Motor neuron (in vitro differentiated cells): ENCODE measurements around the gene NIPSNAP3A. TPM values are rescaled to one million over a fixed set of nuclear protein-coding genes. Genes with fewer than 3 reads are reported as not detected.
A peak's percentile ranks its signal among the peaks of the same experiment; 100 is the strongest.
"Not testable (repeated sequence)": the region's sequence is repeated elsewhere in the genome, so short reads cannot be mapped to it uniquely, and the experiment has no call there.

Experiments
- ATAC-seq, 8 experiments: fragments of 200-7000 bp; cut with Tn5 transposase; replicated peaks in 6 of 8; 2 replicates each; pipeline ENCODE4 v1.8.0; 2021; ENCODE audit warnings: mild to moderate bottlenecking in 8 of 8, moderate library complexity in 8 of 8
- H3K27ac ChIP-seq, 2 donors: fragments of 250-450 bp; sonication (Bioruptor Pico); 2 replicates each; pipeline ENCODE4 v1.9.0; 2021; ENCODE audit warnings: antibody characterized with exemption in 2 of 2, mild to moderate bottlenecking in 2 of 2, moderate library complexity in 1 of 2
- H3K4me1 ChIP-seq, 2 donors: fragments of 250-450 bp; sonication (Bioruptor Pico); replicated peaks in 1 of 2; 2 replicates each; pipeline ENCODE4 v1.6.1; 2021; ENCODE audit warnings: antibody characterized with exemption in 2 of 2, mild to moderate bottlenecking in 2 of 2, moderate library complexity in 1 of 2
- H3K4me3 ChIP-seq, 5 donors: fragments of 250-450 bp; sonication (Bioruptor Pico); 2 replicates each; pipeline ENCODE4 v1.9.0; 2021; ENCODE audit warnings: antibody characterized with exemption in 5 of 5, mild to moderate bottlenecking in 5 of 5, moderate library complexity in 4 of 5
- WGBS, 10 experiments: fragments of 450-650 bp; shearing (Covaris generic); methylation state at CpG; one replicate each; pipeline ENCODE4 v1.0.0; 2022; 5-methylcytosine and 5-hydroxymethylcytosine counted together
- in situ Hi-C, 9 experiments: fragments of 400-800 bp; cut with MboI; loops; one replicate each; pipeline ENCODE4 v1.15.0; 2021; ENCODE audit warnings: low sequenced_read_pairs in 9 of 9, low pct_unique_long_range_greater_than_20kb in 2 of 9; ENCODE audit not compliant: unreplicated experiment in 9 of 9
- total RNA-seq, 8 experiments: library from RNA; unstranded; fragments of 300-600 nt; gene quantifications; 2 replicates each; pipeline versions ENCODE4 v1.2.3 to v1.2.4, GENCODE V29; 2022

NIPSNAP3A gene
- total RNA-seq = 10 to 100 TPM; 15.6 to 44.8 (median 23.1) TPM

DNA sequence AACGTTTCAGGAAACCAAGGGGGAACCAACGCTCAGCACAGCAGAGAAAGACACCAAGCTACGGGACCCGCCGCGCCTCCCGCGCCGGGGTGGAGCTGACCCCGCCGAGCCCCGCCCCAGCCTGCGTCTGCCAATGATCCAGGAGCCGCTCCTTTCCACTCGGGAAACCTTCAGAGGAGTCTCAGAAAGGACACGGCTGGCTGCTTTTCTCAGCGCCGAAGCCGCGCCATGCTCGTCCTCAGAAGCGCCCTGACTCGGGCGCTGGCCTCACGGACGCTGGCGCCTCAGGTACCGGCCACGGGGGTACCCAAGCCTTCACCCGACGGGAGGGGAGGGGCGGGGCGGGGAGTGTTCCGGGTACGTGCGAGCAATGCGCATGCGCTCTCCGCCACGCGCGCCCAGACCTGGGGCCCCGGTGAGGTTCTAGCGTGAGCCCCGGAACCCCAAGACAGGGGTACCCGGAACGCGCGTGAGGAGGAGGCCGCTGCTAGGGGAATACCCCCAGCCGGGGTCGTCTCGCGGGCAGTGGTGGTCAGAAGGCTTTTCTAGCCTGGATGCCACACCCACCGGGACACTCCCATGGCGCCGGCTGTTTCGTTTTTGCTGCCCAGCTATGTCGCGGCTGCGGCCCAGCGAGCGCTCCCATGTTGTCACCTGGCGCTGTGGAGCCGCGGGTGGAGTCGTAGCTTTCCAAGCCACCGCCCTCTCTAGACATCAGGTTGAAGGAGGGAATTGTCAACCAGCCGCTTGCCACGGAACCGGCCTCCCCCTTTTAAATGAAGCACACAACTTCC lies at the start of gene NIPSNAP3A:
Gene NIPSNAP3A (plus strand): TSS at position 119 of the 794 bp plus-strand sequence. CDS start 110 bp downstream, at position 229.
- peak within 1 kb of the TSS; percentile 57 to 98 (median 90) for H3K4me3 ChIP-seq
- peaks cover 5 to 13% of the 10 kb centered on the region in 2 donors for H3K4me1 ChIP-seq
- peak; percentile 80 to 93 (median 91) for ATAC-seq
- in situ Hi-C loops = no loop called here
- 0 to 4% (median 0%) methylated on average over 2 to 42 of the region's 71 CpGs; no CpG with 5 or more reads in 2 of the 10 experiments for WGBS, 10 experiments
- H3K27ac ChIP-seq = peak within 1 kb of the TSS; percentile 49 to 60

DNA sequence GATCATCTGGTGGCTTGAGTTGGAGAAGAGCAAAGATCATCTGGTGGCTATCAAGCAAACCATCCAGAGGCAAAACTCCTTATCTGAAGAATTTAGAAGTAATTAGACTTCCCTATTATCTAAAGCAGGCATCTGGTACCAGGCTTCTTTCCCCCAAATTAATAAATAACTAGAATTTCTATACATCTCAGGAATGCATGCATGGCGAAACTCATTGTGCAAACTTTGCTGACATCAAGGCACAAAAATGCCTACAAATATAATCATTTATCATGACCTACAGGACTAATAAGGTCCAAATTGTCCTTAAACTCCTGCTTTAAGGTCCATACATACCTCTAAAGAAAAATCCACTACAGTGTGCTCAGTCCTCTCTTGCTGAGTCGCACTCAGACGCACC lies 47.2 kb upstream of the NIPSNAP3A start:
- in situ Hi-C loops = no loop called here
- Histone ChIP-seq H3K4me3 (no peak overlapping the region), H3K4me1 (no peaks in the 10 kb centered on the region), H3K27ac (no peak overlapping the region)
- ATAC-seq = no peak
- WGBS, 10 experiments = 57 to 100% (median 75%) methylated on average over 2 to 3 of the region's 3 CpGs; no CpG with 5 or more reads in 1 of the 10 experiments

DNA sequence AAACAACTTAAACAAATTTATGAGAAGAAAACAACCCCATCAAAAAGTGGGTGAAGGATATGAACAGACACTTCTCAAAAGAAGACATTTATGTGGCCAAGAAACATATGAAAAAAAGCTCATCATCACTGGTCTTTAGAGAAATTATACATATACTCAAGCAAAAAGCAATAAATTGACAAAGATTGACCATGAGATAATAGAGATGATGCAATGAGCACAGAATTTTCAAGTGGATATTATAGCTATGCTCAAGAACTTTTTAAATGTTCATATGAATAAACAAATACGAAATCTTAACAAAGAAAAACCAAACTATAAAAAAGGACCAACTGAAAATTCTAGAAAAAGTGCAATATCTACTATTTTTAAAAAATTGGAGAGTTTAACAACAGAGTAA lies 38.7 kb upstream of the NIPSNAP3A start:
- H3K4me1 ChIP-seq, ATAC-seq, in situ Hi-C loops, H3K4me3 ChIP-seq, H3K27ac ChIP-seq: not testable (repeated sequence)
- WGBS, 10 experiments = 0 to 60% (median 21%) methylated on average over 1 of the region's 1 CpG

DNA sequence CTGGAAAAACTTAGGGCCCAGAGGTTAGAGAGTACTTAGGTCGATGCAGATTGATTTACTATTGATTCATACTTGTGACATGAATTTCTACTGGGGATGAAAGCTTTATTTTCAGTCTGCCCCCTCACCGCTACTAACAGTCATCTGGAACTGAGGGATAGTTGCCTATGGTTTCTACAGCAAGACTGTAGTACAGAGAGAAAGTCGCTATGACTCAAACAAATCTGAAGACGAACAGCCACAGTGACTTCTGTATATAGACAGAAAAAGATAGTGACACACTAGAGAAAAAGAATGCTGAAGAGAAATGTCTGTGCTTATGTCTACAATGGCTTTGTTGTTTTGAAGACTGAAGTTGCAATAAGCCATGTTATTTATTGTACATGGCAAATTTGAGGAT lies 35.9 kb upstream of the NIPSNAP3A start:
- H3K27ac ChIP-seq = no peak overlapping the region
- 15 to 93% (median 83%) methylated on average over 2 to 4 of the region's 4 CpGs; no CpG with 5 or more reads in 1 of the 10 experiments for whole genome bisulfite sequencing, 10 experiments
- H3K4me1 ChIP-seq = no peaks in the 10 kb centered on the region
- H3K4me3 ChIP-seq = no peak overlapping the region
- in situ Hi-C loops = no loop called here
- ATAC-seq = peak in 1 of 8 experiments; percentile 92

DNA sequence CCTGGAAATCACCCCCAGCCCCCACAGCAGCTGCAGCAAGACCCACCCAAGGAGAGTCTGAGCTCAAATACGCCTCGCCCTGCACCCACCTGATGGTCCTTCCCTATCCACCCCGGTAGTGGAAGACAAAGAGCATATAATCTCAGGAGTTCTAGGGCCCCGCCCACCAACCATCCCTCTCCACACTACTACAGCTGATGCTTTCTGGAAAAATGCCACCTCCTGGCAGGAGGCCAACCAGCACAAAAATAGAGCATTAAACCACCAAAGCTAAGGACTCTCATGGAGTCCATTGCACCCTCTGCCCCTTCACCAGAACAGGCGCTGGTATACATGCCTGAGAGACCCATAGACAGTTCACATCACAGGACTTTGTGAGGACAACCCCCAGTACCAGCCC lies 22.5 kb upstream of the NIPSNAP3A start:
- in situ Hi-C loops = no loop called here

DNA sequence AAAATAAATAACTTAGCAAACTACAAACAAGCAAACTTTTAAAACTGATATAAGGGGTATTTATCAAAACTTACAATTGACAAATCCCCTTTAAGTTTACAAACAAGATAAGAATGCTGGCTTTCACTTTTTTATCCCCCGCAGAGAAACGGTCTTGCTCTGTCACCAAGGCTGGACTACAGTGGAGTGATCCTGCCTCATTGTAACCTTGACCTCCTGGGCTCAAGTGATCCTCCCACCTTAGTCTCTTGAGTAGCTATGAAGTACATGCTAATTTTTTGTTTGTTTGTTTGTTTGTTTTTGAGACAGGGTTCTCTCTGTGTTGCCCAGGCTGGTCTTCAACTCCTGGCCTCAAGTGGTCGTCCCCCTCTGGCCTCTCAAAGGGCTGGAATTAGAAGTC lies 9.0 kb upstream of the NIPSNAP3A start:
- WGBS, 10 experiments = 26 to 89% (median 69%) methylated on average over 1 to 3 of the region's 3 CpGs; no CpG with 5 or more reads in 1 of the 10 experiments
- ATAC-seq = no peak
- Histone ChIP-seq H3K4me3 (no peak overlapping the region), H3K4me1 (no peaks in the 10 kb centered on the region), H3K27ac (no peak overlapping the region)
- in situ Hi-C loops = no loop called here

More for the DNA sequence above, 22.5 kb upstream of the NIPSNAP3A start:
- no peak for ATAC-seq
- H3K27ac ChIP-seq = no peak overlapping the region
- no peaks in the 10 kb centered on the region for H3K4me1 ChIP-seq
- no peak overlapping the region for H3K4me3 ChIP-seq
- 82 to 100% (median 100%) methylated on average over 1 to 5 of the region's 5 CpGs; no CpG with 5 or more reads in 6 of the 10 experiments for WGBS, 10 experiments

DNA sequence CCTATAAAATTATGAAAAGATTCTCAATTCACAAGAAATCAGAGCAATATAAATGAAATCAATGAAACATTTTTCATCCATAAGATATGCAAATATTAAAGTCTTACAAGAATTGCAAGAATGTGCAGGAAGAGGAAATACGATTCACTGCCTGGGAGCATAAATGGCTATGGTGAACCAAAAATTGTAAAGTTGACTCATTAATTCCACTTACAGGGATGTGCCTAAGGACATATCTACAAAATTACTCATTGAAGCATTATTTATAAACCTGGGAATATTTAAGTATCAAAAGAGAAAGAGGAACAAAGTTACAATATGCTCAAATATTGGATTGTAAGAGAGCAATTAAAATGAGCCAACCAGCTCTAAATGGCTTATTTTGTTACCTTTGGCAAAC lies 6.9 kb upstream of the NIPSNAP3A start:
- Histone ChIP-seq H3K4me3 (no peak overlapping the region), H3K4me1 (no peaks in the 10 kb centered on the region), H3K27ac (no peak overlapping the region)
- ATAC-seq = peak in 3 of 8 experiments; percentile 12 to 50 (median 49)
- in situ Hi-C loops = no loop called here
- 0 to 100% (median 78%) methylated on average over 1 of the region's 1 CpG for WGBS, 10 experiments

DNA sequence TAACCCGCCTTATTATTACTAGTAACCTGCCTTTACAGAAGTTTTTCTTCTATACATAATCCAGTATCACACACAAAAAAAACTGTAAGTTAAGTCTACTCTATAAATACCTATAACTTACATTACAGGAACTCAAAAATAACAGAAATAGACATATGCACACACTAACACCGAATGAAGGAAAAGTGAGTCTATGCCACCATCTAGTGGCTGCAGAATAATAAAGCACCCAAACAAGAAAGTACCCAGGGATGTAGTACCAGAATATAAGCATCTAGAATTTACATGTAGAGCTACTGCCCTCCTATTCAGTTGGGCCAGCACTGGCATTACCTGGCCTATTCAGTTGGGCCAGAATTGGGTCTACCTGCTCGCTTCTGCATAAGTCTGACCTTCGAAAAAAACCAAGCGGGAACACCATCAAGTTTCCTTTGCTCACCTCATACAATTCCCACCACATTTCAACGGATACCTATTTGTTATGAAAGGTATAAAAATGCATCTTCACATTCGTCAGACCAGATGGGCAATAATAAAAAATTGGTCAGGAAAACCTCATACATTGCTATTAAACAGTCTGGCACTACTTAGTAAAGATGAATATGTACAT lies 4.0 kb upstream of the NIPSNAP3A start:
- no peak overlapping the region for H3K27ac ChIP-seq
- peaks cover 0 to 4% of the 10 kb centered on the region in 2 donors for H3K4me1 ChIP-seq
- 13 to 100% (median 21%) methylated on average over 1 to 7 of the region's 7 CpGs for WGBS, 10 experiments
- peak in 6 of 8 experiments; percentile 14 to 47 (median 26) for ATAC-seq
- H3K4me3 ChIP-seq = no peak overlapping the region
- in situ Hi-C loops = no loop called here

DNA sequence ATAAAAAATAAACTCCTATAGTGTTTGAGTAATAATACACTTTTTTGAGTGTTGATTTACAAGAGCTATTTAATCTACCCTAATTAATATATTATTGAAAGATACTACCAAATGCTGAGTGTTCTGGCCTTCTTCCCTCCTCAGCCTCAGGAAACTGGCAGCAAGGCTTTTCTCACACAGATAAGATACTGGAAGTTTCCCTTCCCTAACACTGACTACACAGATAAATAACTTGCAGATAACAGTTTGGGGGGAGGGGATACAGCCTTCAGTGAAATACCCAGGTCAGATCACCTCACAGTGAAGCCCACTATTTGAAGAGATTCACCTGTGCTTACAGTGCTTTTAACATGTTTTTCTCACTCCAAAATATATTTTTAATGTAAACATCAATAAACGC lies 1.6 kb upstream of the NIPSNAP3A start:
- Histone ChIP-seq H3K4me3 (no peak overlapping the region), H3K27ac (no peak overlapping the region), H3K4me1 (peaks cover 5 to 13% of the 10 kb centered on the region in 2 donors)
- WGBS, 10 experiments = 13 to 100% (median 90%) methylated on average over 1 of the region's 1 CpG; no CpG with 5 or more reads in 3 of the 10 experiments
- in situ Hi-C loops = no loop called here
- ATAC-seq = no peak

DNA sequence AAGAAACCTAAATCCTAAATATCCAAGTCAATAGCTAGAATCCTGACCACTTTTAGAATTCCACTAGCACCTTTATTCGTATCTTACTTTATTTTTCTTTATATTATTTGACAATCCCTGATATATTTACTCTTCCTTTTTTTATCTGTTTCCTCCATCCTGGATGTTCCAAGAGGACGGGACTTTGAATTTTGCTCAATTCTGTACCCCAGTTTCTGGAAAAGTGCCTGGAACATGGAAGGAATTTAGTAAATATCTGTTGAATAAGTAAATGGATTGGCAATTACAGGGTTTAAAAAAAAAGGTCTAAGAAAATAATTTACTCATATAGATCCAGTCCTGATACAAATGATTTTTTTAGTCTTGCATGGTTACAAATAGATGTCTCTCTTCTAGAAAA lies 1.2 kb upstream of the NIPSNAP3A start:
- in situ Hi-C loops = no loop called here
- WGBS, 10 experiments = 57 to 100% (median 91%) methylated on average over 1 to 2 of the region's 2 CpGs
- ATAC-seq = no peak
- Histone ChIP-seq H3K4me3 (no peak overlapping the region), H3K27ac (no peak overlapping the region), H3K4me1 (peaks cover 5 to 13% of the 10 kb centered on the region in 2 donors)

DNA sequence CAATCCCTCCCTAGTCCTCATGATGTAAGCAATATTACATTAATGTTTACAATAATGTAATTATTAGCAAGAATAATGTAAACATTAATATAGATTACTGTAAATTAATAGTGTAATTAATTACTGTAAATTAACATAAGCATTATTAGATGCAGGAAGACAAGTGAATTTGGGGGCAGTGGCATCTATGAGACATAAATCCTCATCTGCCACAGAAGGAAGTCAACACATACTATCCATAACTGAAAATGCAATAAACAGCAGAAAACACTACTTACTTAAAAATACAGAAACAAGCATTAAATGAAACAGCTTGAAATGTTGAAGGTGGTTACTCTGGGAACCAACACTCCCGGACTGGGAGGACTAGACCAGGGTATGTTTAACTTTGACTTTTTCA lies 685 bp upstream of the NIPSNAP3A start:
- H3K27ac ChIP-seq = no peak overlapping the region
- 0 to 63% (median 0%) methylated on average over 1 of the region's 1 CpG; no CpG with 5 or more reads in 3 of the 10 experiments for WGBS, 10 experiments
- peak overlapping the region; percentile 57 to 98 (median 90) for H3K4me3 ChIP-seq
- ATAC-seq = no peak
- peaks cover 5 to 13% of the 10 kb centered on the region in 2 donors for H3K4me1 ChIP-seq
- in situ Hi-C loops = no loop called here

DNA sequence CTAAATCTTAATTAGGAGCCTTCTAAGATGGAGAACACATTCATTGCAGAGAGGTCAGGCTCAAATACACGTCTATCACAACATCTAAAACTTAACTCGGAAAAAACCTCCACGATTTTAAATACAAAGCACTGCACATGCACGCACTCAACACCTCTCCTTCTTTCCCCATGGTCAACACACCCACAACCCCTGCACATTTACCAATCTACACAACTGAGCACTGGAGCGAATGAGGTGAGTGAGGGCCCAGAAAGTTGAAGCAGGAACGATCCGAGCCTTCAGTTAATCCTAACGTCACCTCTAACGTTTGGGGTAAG lies 278 bp upstream of the NIPSNAP3A start:
- peak; percentile 15 to 48 (median 42) for ATAC-seq
- H3K4me1 ChIP-seq = peaks cover 5 to 13% of the 10 kb centered on the region in 2 donors
- peak overlapping the region; percentile 57 to 98 (median 90) for H3K4me3 ChIP-seq
- in situ Hi-C loops = no loop called here
- H3K27ac ChIP-seq = peak overlapping the region; percentile 49 to 60
- 0 to 8% (median 0%) methylated on average over 1 to 6 of the region's 9 CpGs; no CpG with 5 or more reads in 2 of the 10 experiments for WGBS, 10 experiments

DNA sequence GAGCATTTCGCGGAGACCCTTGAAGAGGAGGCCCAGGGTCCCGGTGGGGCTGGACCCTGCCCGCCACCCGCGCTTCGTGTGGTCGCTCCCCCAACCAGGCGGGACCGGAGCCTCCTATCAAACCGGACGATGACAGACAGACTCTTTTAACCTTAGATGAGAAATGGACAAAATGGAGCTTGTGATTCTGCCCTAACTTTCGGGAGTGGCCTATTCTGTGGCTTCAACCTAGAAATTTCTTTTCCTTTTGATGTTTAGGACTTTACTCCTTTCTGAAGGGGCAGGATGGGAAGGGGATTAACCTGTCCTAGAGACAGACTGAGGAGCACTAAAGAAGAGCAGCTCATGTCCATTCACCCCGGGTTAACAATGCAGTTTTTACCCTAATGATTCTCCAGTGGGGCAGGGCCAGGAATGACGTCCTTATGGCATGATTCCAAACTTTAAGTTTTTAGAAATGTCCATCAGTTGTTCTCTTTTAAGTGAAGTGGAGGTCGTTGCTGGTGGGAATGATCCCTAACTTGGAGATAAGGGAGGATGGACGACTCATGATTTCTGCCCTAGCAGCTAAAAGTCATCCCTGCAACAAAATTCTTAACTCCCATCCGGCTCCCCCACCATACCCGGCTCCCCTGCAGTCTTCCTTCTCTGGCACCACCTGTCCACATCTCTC lies 1.0 kb downstream of the NIPSNAP3A start:
- Histone ChIP-seq H3K27ac (peak overlapping the region; percentile 49 to 60), H3K4me3 (peak overlapping the region; percentile 57 to 98 (median 90)), H3K4me1 (peaks cover 5 to 13% of the 10 kb centered on the region in 2 donors)
- peak in 2 of 8 experiments; percentile 2 to 6 for ATAC-seq
- in situ Hi-C loops = no loop called here
- 0 to 40% (median 21%) methylated on average over 2 to 8 of the region's 19 CpGs; no CpG with 5 or more reads in 2 of the 10 experiments for WGBS, 10 experiments
